ENCODE results near the gene BRDT. TPM values are rescaled to one million over a fixed set of nuclear protein-coding genes. Genes with fewer than 3 reads are reported as not detected.

The BRDT gene
- polyA plus RNA-seq, 4 donors = 0.29 to 0.36 TPM; not detected in 2

Other genes with a start within 250 kb of the BRDT start
- 100 to 1,000 TPM in 3 of 4 donors, 10 to 100 TPM in 1; 99.1 to 118 (median 110) TPM for gene TGFBR3, start 63.2 kb upstream of the BRDT start, polyA plus RNA-seq (ENCODE audit: insufficient read length in 4 of 4)
- 1 to 10 TPM; 1.4 to 1.7 (median 1.4) TPM for gene EPHX4, start 80.6 kb downstream of the BRDT start, polyA plus RNA-seq (ENCODE audit: insufficient read length in 4 of 4)
- 1 to 10 TPM in 1 of 4 donors, under 1 TPM in 3; 0.29 to 1.0 (median 0.68) TPM for gene SETSIP, start 126.0 kb downstream of the BRDT start, polyA plus RNA-seq (ENCODE audit: insufficient read length in 4 of 4)
- gene BTBD8, start 130.9 kb downstream of the BRDT start, polyA plus RNA-seq (ENCODE audit: insufficient read length in 4 of 4) = 1 to 10 TPM; 5.2 to 9.4 (median 6.2) TPM

All from left renal cortex interstitium (tissue), 4 donors.